Measurements from ENCODE around the gene CHMP2A.
"Not testable (repeated sequence)": the region's sequence is repeated elsewhere in the genome, so short reads cannot be mapped to it uniquely, and the experiment has no call there.

CHMP2A gene

GRCh38 chr19:58510084-58510862 lies 44.6 kb downstream of the CHMP2A start:
- no peak for TF ChIP-seq CTCF (IDR thresholded peaks at IDR 0.05; ENCODE audit: low read depth, low read length, missing control alignments)
- no peak for DNase-seq (ENCODE audit: low read depth)
- no peak overlapping the region for H3K4me3 ChIP-seq (ENCODE audit: low read depth, low read length)

- no peak for DNase-seq (ENCODE audit: low read depth)
- no peak overlapping the region for H3K4me3 ChIP-seq (ENCODE audit: low read depth, low read length)
- TF ChIP-seq CTCF (IDR thresholded peaks at IDR 0.05; ENCODE audit: low read depth, low read length, missing control alignments), result no peak
Measured at GRCh38 chr19:58509731-58510083, 45.2 kb downstream of the CHMP2A start.

- not testable (repeated sequence) for DNase-seq (ENCODE audit: low read depth); H3K4me3 ChIP-seq (ENCODE audit: low read depth, low read length)
Measured at GRCh38 chr19:58507602-58508223, 47.2 kb downstream of the CHMP2A start.
